Keratinocyte (primary cell): ENCODE results near the gene FAM53B. TPM values are rescaled to one million over a fixed set of nuclear protein-coding genes. Genes with fewer than 3 reads are reported as not detected.

ENCODE experiments used
- DNase-seq: peaks from one replicate; pipeline ENCODE4 v3.0.0-alpha.2; 2011; ENCODE audit warnings: low read depth, missing footprints, low spot score
- FAIRE-seq: peaks from 2 replicates; lab custom pipeline; 2011; peaks lifted over from hg19 to GRCh38; lab: Jason Lieb, UNC
- H2AFZ ChIP-seq: 2 replicates; pipeline ENCODE4 v1.6.0; 2012; ENCODE audit warnings: low read length, control low read depth, inconsistent platforms; ENCODE audit not compliant: control insufficient read depth
- H3K27ac ChIP-seq: 2 replicates; pipeline ENCODE4 v1.5.1; 2011; ENCODE audit warnings: low read length; ENCODE audit not compliant: control insufficient read depth, insufficient read depth
- H3K27me3 ChIP-seq: 3 replicates; pipeline ENCODE4 v1.6.0; 2011; ENCODE audit warnings: low read length; ENCODE audit not compliant: control insufficient read depth, insufficient read depth; ENCODE audit errors: extremely low read depth
- H3K36me3 ChIP-seq, 2 experiments: 2 replicates in 1 of 2; 3 replicates in 1 of 2; pipeline ENCODE4 v1.5.1; 2011; ENCODE audit warnings: low read length in 2 of 2, mild to moderate bottlenecking in 1 of 2; ENCODE audit not compliant: control insufficient read depth in 2 of 2, insufficient read depth in 2 of 2; ENCODE audit errors: extremely low read depth in 1 of 2
- H3K4me1 ChIP-seq: 3 replicates; pipeline ENCODE4 v1.5.1; 2011; ENCODE audit warnings: low read length; ENCODE audit not compliant: control insufficient read depth, insufficient read depth; ENCODE audit errors: extremely low read depth
- H3K4me2 ChIP-seq: 3 replicates; pipeline ENCODE4 v1.6.0; 2011; ENCODE audit warnings: low read depth, low read length; ENCODE audit not compliant: control insufficient read depth, insufficient read depth; ENCODE audit errors: extremely low read depth
- H3K4me3 ChIP-seq, 3 experiments: fragments of 200-600 bp in 1 of 3; sonication (generic) in 1 of 3; 2 replicates in 2 of 3; 3 replicates in 1 of 3; pipeline ENCODE4 v1.5.1; 2011 to 2016; ENCODE audit warnings: low read length in 3 of 3, mild to moderate bottlenecking in 3 of 3, control low read depth in 2 of 3, inconsistent platforms in 1 of 3, low read depth in 1 of 3, mixed read lengths in 1 of 3, mixed run types in 1 of 3, moderate library complexity in 1 of 3; ENCODE audit not compliant: control insufficient read depth in 2 of 3, insufficient read depth in 2 of 3; ENCODE audit errors: extremely low read depth in 1 of 3
- H3K79me2 ChIP-seq: 2 replicates; pipeline ENCODE4 v1.6.0; 2012; ENCODE audit warnings: low read length; ENCODE audit not compliant: control insufficient read depth, insufficient read depth
- H3K9ac ChIP-seq: 3 replicates; pipeline ENCODE4 v1.6.0; 2011; ENCODE audit warnings: low read length; ENCODE audit not compliant: control insufficient read depth, insufficient read depth; ENCODE audit errors: extremely low read depth
- H3K9me1 ChIP-seq: 3 replicates; pipeline ENCODE4 v1.6.0; 2011; ENCODE audit warnings: low read length; ENCODE audit not compliant: control insufficient read depth, insufficient read depth; ENCODE audit errors: extremely low read depth
- H3K9me3 ChIP-seq: 2 replicates; pipeline ENCODE4 v1.5.1; 2012; ENCODE audit warnings: low read depth, low read length; ENCODE audit not compliant: control insufficient read depth
- H4K20me1 ChIP-seq: 3 replicates; pipeline ENCODE4 v1.6.0; 2011; ENCODE audit warnings: low read length; ENCODE audit not compliant: control insufficient read depth, insufficient read depth; ENCODE audit errors: extremely low read depth
- EZH2 ChIP-seq: IDR thresholded peaks from one replicate; pipeline ENCODE4 v1.6.1; 2012; ENCODE audit warnings: inconsistent platforms, mild to moderate bottlenecking, low read length, moderate library complexity
- dilution Hi-C: fragments of 300-500 bp; cut with MboI; formaldehyde crosslinking; loops from one replicate; pipeline ENCODE4 v1.7.0; 2020; ENCODE audit warnings: low sequenced_read_pairs; ENCODE audit not compliant: extremely low pct_ligation_motif_present
- polyA plus RNA-seq, 5 experiments: library from polyadenylated mRNA; depleted of rRNA in 3 of 5; stranded (reverse) in 3 of 5; stranded (forward) in 1 of 5; unstranded in 1 of 5; fragments of >200 nt; gene quantifications; 1 replicate in 1 of 5; 2 replicates in 3 of 5; 3 replicates in 1 of 5; pipeline versions ENCODE4 v1.2.1 to v1.2.3, GENCODE V29; 2011 to 2012; ENCODE audit warnings: missing spikeins in 2 of 5, low read depth in 1 of 5, low replicate concordance in 1 of 5
- TF ChIP-seq, protein P1 (sequence below), 3 experiments: IDR thresholded peaks in 1 of 3; conservative IDR thresholded peaks in 1 of 3; optimal IDR thresholded peaks in 1 of 3; 2 replicates in 2 of 3; 3 replicates in 1 of 3; pipeline versions ENCODE3 to v1.5.1; 2011; ENCODE audit warnings: low read length in 3 of 3, mild to moderate bottlenecking in 3 of 3, moderate library complexity in 2 of 3, control low read depth in 1 of 3, inconsistent platforms in 1 of 3; ENCODE audit not compliant: insufficient read depth in 2 of 3; ENCODE audit errors: extremely low read depth in 1 of 3

Gene FAM53B
- polyA plus RNA-seq, 1 donor (not counting 4 experiments of a cell fraction or from before 2014, with no cell fraction given), result 8.6 TPM

DNA sequence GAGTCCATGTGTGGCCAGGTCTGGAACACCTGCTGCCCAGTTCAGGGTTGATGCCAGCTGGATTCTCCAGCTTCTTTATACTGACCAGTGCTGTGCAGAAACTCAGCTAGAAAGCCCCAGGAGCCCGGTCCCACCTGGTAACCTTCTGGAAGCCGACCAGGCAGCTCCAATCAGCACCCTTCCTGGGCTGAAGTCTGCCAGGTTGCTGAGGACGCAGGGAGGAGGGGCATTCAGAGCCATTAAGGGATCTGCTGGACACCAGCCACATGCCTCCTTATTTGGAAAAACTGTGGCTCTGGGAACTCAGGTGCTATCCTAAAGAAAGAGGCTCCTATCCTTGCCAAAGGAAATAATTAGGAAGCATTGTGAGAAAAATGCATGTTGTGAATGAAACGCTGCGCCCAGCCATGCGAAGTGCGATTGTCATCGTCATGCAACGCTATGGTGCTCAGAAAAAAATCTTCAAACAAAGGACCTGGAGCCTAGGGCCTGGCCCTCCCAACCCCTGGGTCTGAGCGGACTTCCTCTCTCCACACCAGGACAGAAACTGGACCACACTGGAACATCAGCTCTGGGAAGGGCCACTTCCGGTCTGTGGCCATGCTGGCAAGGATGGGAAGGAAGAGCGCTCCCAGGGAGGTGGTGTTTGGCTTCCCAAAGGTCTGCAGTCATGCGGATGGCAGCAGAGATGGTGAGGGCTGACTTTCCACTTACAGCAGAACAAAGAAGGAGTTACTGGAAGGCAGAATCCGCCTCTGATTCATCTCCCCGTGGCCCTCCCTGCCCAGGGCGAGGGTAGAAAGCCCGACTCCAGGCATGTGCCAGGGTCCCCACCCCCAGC lies 90.1 kb downstream of the FAM53B start:
- H3K4me3 ChIP-seq, result peak overlapping the region in 1 of 3 experiments; percentile 11
- H3K9ac ChIP-seq, result peak overlapping the region; percentile 77
- H3K27ac ChIP-seq, result peak overlapping the region; percentile 89
- peaks cover 0 to 7% of the 10 kb centered on the region in 2 experiments for H3K36me3 ChIP-seq
- DNase-seq (peak; percentile 44), FAIRE-seq (no peak)
- TF ChIP-seq, protein P1, sequence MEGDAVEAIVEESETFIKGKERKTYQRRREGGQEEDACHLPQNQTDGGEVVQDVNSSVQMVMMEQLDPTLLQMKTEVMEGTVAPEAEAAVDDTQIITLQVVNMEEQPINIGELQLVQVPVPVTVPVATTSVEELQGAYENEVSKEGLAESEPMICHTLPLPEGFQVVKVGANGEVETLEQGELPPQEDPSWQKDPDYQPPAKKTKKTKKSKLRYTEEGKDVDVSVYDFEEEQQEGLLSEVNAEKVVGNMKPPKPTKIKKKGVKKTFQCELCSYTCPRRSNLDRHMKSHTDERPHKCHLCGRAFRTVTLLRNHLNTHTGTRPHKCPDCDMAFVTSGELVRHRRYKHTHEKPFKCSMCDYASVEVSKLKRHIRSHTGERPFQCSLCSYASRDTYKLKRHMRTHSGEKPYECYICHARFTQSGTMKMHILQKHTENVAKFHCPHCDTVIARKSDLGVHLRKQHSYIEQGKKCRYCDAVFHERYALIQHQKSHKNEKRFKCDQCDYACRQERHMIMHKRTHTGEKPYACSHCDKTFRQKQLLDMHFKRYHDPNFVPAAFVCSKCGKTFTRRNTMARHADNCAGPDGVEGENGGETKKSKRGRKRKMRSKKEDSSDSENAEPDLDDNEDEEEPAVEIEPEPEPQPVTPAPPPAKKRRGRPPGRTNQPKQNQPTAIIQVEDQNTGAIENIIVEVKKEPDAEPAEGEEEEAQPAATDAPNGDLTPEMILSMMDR (optimal IDR thresholded peaks at IDR 0.05 in 1 of 3, IDR thresholded peaks at IDR 0.05 in 1 of 3, conservative IDR thresholded peaks at IDR 0.05 in 1 of 3; ENCODE audit: extremely low read depth in 1 of 3, insufficient read depth in 2 of 3, low read length in 3 of 3), result no peak
- no peak for TF ChIP-seq EZH2
- H2AFZ ChIP-seq, result peak overlapping the region; percentile 81
- no peaks in the 10 kb centered on the region for H4K20me1 ChIP-seq
- H3K4me1 ChIP-seq, result peaks cover 34% of the 10 kb centered on the region
- H3K9me1 ChIP-seq, result no peaks in the 10 kb centered on the region
- H3K9me3 ChIP-seq, result no peaks in the 10 kb centered on the region
- dilution Hi-C loops, result no loop called here
- peaks cover 14% of the 10 kb centered on the region for H3K79me2 ChIP-seq
- H3K27me3 ChIP-seq, result no peaks in the 10 kb centered on the region
- peak overlapping the region; percentile 72 for H3K4me2 ChIP-seq

DNA sequence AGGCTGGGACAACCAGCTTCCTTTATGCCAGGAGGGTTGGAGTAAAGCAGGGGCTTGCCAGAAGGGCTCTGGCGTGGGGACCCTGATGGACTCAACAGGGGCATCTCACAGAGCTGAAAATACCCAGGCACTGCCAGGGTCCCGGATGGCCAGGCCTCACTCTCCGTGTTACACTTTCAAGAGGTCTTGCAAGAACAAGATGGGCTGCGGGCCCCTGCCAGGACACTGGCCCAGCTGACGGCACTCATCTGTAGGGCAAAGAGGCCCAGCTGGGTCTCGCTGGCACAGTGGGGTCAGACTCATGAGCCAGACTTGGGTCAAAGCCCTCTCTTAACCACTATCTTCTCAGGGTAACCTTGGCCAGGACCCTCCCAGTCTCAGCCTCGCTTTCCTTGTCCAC lies 90.9 kb downstream of the FAM53B start:
- no peak overlapping the region for H3K4me3 ChIP-seq
- no peak for FAIRE-seq
- H3K27me3 ChIP-seq, result no peaks in the 10 kb centered on the region
- H3K4me1 ChIP-seq, result peaks cover 41% of the 10 kb centered on the region
- peaks cover 14% of the 10 kb centered on the region for H3K79me2 ChIP-seq
- H3K9me1 ChIP-seq, result no peaks in the 10 kb centered on the region
- no peak overlapping the region for H2AFZ ChIP-seq
- no peak overlapping the region for H3K9ac ChIP-seq
- peaks cover 0 to 7% of the 10 kb centered on the region in 2 experiments for H3K36me3 ChIP-seq
- H3K4me2 ChIP-seq, result no peak overlapping the region
- no peak for DNase-seq
- TF ChIP-seq EZH2, result no peak
- TF ChIP-seq, protein P1 (optimal IDR thresholded peaks at IDR 0.05 in 1 of 3, IDR thresholded peaks at IDR 0.05 in 1 of 3, conservative IDR thresholded peaks at IDR 0.05 in 1 of 3; ENCODE audit: extremely low read depth in 1 of 3, insufficient read depth in 2 of 3, low read length in 3 of 3), result no peak
- H3K9me3 ChIP-seq, result no peaks in the 10 kb centered on the region
- H3K27ac ChIP-seq, result peak overlapping the region; percentile 89
- H4K20me1 ChIP-seq, result no peaks in the 10 kb centered on the region
- dilution Hi-C loops, result no loop called here
